Activated CD8-positive, alpha-beta memory T cell treated with anti-CD3 and anti-CD28 coated beads, Interleukin-2, amount 50 U/mL, for 48 hours (primary cell): ENCODE measurements around the gene PIK3C3.

ENCODE experiments used
- DNase-seq: peaks from one replicate; pipeline ENCODE4 v3.0.0-alpha.2; 2020

PIK3C3 gene

GRCh38 chr18:41954827-41955613 lies at the start of gene PIK3C3:
Gene PIK3C3 (plus strand): TSS chr18:41955234. CDS start chr18:41955292, 58 bp downstream.
- peak; percentile 97 for DNase-seq

GRCh38 chr18:41905786-41906527 lies 49.1 kb upstream of the PIK3C3 start:
- DNase-seq = no peak

- no peak for DNase-seq
Observed at GRCh38 chr18:41906528-41907146, 48.4 kb upstream of the PIK3C3 start.

GRCh38 chr18:41917181-41917580 lies 37.9 kb upstream of the PIK3C3 start:
- no peak for DNase-seq

GRCh38 chr18:41921770-41922169 lies 33.3 kb upstream of the PIK3C3 start:
- no peak for DNase-seq

GRCh38 chr18:41922176-41922575 lies 32.9 kb upstream of the PIK3C3 start:
- no peak for DNase-seq

GRCh38 chr18:41922841-41923240 lies 32.2 kb upstream of the PIK3C3 start:
- DNase-seq = no peak

- DNase-seq = no peak
Observed at GRCh38 chr18:41923446-41923845, 31.6 kb upstream of the PIK3C3 start.

GRCh38 chr18:41928581-41928980 lies 26.5 kb upstream of the PIK3C3 start:
- DNase-seq = no peak

- no peak for DNase-seq
Observed at GRCh38 chr18:41932899-41933298, 22.1 kb upstream of the PIK3C3 start.

- no peak for DNase-seq
Observed at GRCh38 chr18:41933778-41934177, 21.3 kb upstream of the PIK3C3 start.

GRCh38 chr18:41936471-41937134 lies 18.4 kb upstream of the PIK3C3 start:
- no peak for DNase-seq

- DNase-seq = no peak
Observed at GRCh38 chr18:41938445-41938844, 16.6 kb upstream of the PIK3C3 start.

GRCh38 chr18:41939326-41939725 lies 15.7 kb upstream of the PIK3C3 start:
- DNase-seq = no peak

GRCh38 chr18:41940506-41941215 lies 14.4 kb upstream of the PIK3C3 start:
- no peak for DNase-seq

GRCh38 chr18:41942254-41942653 lies 12.8 kb upstream of the PIK3C3 start:
- no peak for DNase-seq

GRCh38 chr18:41948544-41949110 lies 6.4 kb upstream of the PIK3C3 start:
- DNase-seq = no peak

- DNase-seq = no peak
Observed at GRCh38 chr18:41949206-41949920, 5.7 kb upstream of the PIK3C3 start.

- no peak for DNase-seq
Observed at GRCh38 chr18:41955688-41956087, 654 bp downstream of the PIK3C3 start.

GRCh38 chr18:41959045-41959444 lies 4.0 kb downstream of the PIK3C3 start:
- no peak for DNase-seq

- no peak for DNase-seq
Observed at GRCh38 chr18:41965634-41966255, 10.7 kb downstream of the PIK3C3 start.
